ENCODE results near the gene ASIC3. TPM values are rescaled to one million over a fixed set of nuclear protein-coding genes. Genes with fewer than 3 reads are reported as not detected.
A peak's percentile ranks its signal among the peaks of the same experiment; 100 is the strongest.

ASIC3 gene
- total and polyA plus RNA-seq, 8 donors, result 0.29 to 25.9 (median 3.2) TPM

DNA sequence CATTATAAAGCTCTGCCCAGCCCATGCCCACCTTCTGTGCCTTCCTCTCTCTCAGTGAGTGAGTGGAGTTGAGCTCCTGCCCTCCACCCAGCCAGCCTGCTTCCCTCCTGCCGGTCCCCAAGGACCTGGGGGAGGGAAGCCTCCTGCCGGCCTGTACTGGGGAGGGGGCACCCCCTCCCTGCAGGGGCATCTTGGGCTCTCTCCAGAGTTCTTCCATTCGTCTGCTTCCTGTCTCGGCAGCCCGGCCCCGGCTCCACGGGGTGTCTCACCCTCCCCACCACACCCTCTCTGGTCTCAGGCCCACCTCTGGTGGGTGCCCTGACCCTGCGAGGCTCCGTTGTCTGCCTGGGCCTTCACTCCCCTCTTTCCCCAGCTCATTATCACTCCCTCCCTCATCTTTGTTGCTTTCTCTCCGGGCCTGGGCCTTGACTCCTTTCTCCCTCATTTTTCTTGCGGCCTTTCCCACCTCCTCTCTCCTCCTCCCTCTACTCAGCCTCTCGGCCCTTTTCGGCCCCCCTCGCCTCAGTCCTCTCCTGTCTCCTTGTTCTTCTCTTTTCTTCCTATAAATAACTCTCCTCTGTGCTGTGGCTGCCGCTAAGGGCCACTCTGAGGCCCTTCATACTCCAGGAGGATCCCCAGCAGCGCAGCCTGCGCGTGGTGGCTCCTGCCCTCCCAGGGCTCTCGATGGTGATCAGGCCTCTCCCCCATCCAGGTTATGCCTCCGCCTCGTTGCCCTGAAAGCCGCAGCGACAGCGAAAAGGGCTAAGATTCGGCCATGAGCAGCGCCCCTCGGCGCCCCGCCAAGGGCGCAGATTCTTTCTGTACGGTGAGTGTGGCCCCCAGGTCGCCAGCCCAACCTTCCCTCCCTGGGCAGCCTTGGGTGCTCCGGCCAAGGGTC, 13.1 kb downstream of the ASIC3 start:
- intact Hi-C loops (cut with DNase I; ENCODE audit: low total_unique reads), result loop anchor here (10.0 kb wide), 1 partner anchor 53 kb away; no protein-coding TSS in a partner anchor
- Histone ChIP-seq H3K36me3 (peaks cover 25 to 32% (median 28%) of the 10 kb centered on the region in 4 donors), H3K9me3 (no peaks in the 10 kb centered on the region), H3K27ac (peak overlapping the region; percentile 91 to 97 (median 96)), H3K27me3 (no peaks in the 10 kb centered on the region), H3K4me3 (peak overlapping the region; percentile 69 to 94 (median 82)), H3K4me1 (peaks cover 55 to 76% (median 64%) of the 10 kb centered on the region in 4 donors)
- TF ChIP-seq POLR2A (IDR thresholded peaks at IDR 0.05) (no peak), CTCF (IDR thresholded peaks at IDR 0.05) (no peak), POLR2AphosphoS5 (IDR thresholded peaks at IDR 0.05) (no peak), EP300 (IDR thresholded peaks at IDR 0.05) (no peak)
- no peak for DNase-seq
- WGBS, 5 donors, result 55 to 66% (median 57%) methylated on average over 31 to 33 of the region's 33 CpGs

DNA sequence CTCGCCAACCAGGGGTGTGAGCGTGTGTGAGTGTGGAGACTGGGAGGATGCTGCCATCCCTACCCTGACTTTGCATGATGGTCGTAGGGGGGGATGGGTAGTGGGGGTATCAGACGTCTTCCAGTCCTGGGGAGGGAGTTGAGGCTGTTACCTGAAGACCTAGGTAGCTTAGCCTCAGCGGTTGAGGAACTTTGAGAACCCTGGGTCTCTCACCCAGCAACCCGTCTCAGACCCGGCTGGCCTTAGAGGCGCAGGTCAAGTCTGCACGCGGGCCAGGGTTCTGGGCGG, 13.7 kb downstream of the ASIC3 start:
- H3K4me3 ChIP-seq, result peak overlapping the region in 3 of 4 donors; percentile 37 to 94 (median 69)

GRCh38 chr7:151062399-151063211, 14.3 kb downstream of the ASIC3 start:
- DNase-seq, result peak; percentile 91 to 95

More for the DNA sequence above, 13.7 kb downstream of the ASIC3 start:
- intact Hi-C loops (cut with DNase I; ENCODE audit: low total_unique reads), result loop anchor here (10.0 kb wide), 1 partner anchor 53 kb away; no protein-coding TSS in a partner anchor
- H3K27ac ChIP-seq, result peak overlapping the region; percentile 91 to 97 (median 96)
- no peaks in the 10 kb centered on the region for H3K9me3 ChIP-seq
- H3K27me3 ChIP-seq, result no peaks in the 10 kb centered on the region
- no peak for TF ChIP-seq POLR2AphosphoS5 (IDR thresholded peaks at IDR 0.05)
- no peak for TF ChIP-seq POLR2A (IDR thresholded peaks at IDR 0.05)
- no peak for TF ChIP-seq EP300 (IDR thresholded peaks at IDR 0.05)
- TF ChIP-seq CTCF (IDR thresholded peaks at IDR 0.05), result no peak
- 34 to 58% (median 36%) methylated on average over 5 to 11 of the region's 11 CpGs for WGBS, 5 donors
- DNase-seq, result no peak
- peaks cover 50 to 70% (median 58%) of the 10 kb centered on the region in 4 donors for H3K4me1 ChIP-seq
- peaks cover 31 to 38% (median 34%) of the 10 kb centered on the region in 4 donors for H3K36me3 ChIP-seq

GRCh38 chr7:151063212-151063561, 14.9 kb downstream of the ASIC3 start:
- WGBS, 5 donors, result 10 to 25% (median 22%) methylated on average over 5 to 11 of the region's 11 CpGs
- peak in 1 of 2 donors; percentile 50 for DNase-seq
- no peaks in the 10 kb centered on the region for H3K27me3 ChIP-seq
- intact Hi-C loops (cut with DNase I; ENCODE audit: low total_unique reads), result loop anchor here (10.0 kb wide), 1 partner anchor 52 kb away; no protein-coding TSS in a partner anchor
- H3K36me3 ChIP-seq, result peaks cover 41 to 49% (median 45%) of the 10 kb centered on the region in 4 donors
- no peaks in the 10 kb centered on the region for H3K9me3 ChIP-seq
- peak overlapping the region; percentile 37 to 94 (median 59) for H3K4me3 ChIP-seq
- TF ChIP-seq POLR2A (IDR thresholded peaks at IDR 0.05) (no peak), POLR2AphosphoS5 (IDR thresholded peaks at IDR 0.05) (no peak), CTCF (IDR thresholded peaks at IDR 0.05) (no peak), EP300 (IDR thresholded peaks at IDR 0.05) (no peak)
- peaks cover 46 to 65% (median 52%) of the 10 kb centered on the region in 4 donors for H3K4me1 ChIP-seq
- H3K27ac ChIP-seq, result peak overlapping the region; percentile 47 to 97 (median 91)

More at GRCh38 chr7:151062399-151063211, 14.3 kb downstream of the ASIC3 start:
- Histone ChIP-seq H3K27me3 (no peaks in the 10 kb centered on the region), H3K36me3 (peaks cover 36 to 43% (median 39%) of the 10 kb centered on the region in 4 donors), H3K9me3 (no peaks in the 10 kb centered on the region), H3K4me1 (peaks cover 46 to 66% (median 53%) of the 10 kb centered on the region in 4 donors), H3K4me3 (peak overlapping the region; percentile 37 to 94 (median 59)), H3K27ac (peak overlapping the region; percentile 86 to 97 (median 96))
- TF ChIP-seq EP300 (IDR thresholded peaks at IDR 0.05) (no peak), POLR2AphosphoS5 (IDR thresholded peaks at IDR 0.05) (peak in 1 of 3 donors; percentile 48)
- intact Hi-C loops (cut with DNase I; ENCODE audit: low total_unique reads), result loop anchor here (10.0 kb wide), 1 partner anchor 52 kb away; no protein-coding TSS in a partner anchor
- WGBS, 5 donors, result 22 to 52% (median 36%) methylated on average over 25 to 43 of the region's 43 CpGs

Measured in stomach (tissue), 9 donors.